ENCODE data around the gene PIK3CD.
A peak's percentile ranks its signal among the peaks of the same experiment; 100 is the strongest.
"Not testable (repeated sequence)": the region's sequence is repeated elsewhere in the genome, so short reads cannot be mapped to it uniquely, and the experiment has no call there.

Gene PIK3CD

DNA sequence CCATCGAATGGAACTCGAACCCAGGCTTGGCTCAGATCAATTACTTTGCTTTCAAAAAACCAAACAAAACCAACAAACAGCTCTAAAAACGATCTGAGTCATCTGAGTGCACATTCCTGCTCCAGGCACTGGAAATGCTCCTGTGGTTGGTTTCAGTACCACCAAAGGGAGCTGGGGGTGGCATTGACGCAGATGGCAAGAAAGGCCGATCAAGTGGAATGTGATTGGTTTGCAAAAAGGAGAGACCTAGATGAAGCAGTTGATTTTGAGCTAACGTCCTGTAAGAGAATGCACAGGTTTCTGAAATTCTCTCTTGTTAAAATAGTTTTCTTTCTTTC is 39.5 kb downstream of the PIK3CD start:
- no peak for DNase-seq

DNA sequence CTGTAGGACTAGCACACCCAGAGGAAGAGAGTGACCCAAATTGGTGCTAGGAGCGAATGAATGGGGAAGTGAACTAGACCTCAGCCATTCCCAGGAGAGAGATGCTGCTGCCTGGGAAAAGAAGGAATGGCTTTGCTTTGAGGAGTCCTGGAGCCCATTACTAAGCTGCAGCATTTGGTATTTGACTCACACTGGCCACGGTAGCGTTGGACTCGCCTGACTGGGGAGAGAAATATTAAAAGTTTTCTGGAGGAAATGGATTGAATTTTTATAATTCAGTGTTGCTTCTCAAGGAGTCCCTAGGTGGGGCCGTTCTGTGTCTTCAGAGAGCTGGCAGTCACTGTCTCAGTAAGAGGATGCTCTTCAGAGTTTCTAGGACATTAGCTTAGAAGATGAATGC is 40.2 kb downstream of the PIK3CD start:
- no peak for DNase-seq

DNA sequence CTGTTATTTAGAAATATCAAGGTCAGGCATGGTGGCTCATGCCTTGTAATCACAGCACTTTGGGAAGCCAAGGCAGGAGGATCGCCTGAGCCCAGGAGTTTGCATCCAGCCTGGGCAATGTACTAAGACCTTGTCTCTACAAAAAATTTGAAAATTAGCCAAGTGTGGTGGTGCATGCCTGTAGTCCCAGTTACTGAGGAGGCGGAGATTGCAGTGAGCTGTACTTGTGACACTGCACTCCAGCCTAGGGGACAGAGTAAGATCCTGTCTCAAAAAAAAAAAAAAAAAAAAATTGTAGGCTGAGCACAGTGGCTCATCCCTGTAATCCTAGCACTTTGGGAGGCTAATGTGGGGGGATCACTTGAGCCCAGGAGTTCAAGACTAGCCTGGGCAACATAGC is 45.3 kb downstream of the PIK3CD start:
- DNase-seq: no peak

DNA sequence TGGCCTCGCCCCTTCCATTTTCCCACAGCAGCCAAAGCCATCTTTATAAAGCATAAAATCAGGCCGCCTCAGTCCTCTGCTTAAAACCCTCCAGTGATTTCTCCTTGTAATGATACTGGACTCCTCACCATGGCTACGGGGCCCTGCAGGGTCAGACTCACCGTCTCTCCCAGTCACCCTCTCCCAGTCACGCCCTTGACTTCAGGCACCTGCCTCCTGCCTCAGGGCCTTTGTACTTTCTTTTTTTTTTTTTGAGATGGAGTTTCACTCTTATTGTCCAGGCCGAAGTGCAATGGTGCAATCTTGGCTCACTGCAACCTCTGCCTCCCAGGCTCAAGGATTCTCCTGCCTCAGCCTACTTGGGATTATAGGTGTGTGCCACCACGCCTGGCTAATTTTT is 47.8 kb downstream of the PIK3CD start:
- peak; percentile 4 for DNase-seq

DNA sequence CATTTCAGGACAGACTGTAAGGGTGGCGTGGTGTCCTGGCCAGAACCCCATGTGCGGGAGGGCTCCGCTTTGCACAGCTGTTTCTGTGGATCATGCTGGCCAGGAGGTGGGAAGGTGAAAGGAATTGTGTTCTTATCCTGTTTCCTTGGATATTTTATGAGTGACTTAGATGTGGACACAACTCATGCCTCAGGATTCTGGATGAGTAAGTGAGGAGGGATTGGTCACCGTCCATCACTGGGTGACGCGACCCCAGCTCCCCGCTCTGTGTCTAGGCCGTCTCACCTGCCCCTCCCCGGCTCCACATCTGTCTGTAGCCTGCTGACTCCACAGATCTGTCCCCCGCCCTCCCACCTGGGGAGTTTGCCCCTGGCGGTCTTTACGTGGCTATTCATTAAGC is 48.8 kb downstream of the PIK3CD start:
- no peak for DNase-seq

DNA sequence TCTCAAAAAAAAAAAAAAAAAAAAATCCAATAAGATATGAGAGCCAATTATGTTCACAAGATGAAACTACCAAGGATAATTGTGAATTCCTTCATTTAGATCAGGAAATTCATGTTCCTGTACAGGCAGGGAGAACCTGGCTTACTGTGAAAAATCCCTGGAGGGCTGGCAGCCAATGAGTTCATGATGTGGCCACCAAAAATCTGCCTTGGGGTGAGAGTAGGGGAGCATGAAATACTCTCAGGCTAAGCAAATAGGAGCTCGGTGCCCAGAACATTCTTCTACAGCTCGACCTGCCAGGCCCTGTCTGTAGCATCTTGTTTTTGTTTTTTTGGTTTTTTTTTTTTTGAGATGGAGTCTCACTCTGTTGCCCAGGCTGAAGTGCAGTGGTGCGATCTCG is 50.1 kb downstream of the PIK3CD start:
- no peak for DNase-seq

DNA sequence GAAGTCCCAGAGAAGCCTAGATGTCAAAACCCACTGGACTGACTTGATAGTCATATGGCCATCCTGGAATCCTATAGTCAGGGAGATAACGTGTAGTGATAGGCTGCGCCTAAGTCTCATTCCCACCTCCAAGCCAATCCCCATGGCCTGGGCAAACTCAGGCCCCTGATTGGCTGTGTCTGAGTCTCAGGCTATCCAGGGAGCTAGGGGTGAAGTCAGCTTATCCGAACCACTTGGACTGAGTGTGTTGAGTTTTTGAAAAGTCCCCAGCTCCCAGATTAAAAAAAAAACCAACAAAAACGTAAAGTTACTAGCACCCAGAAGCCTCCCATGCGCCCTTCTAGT is 51.6 kb downstream of the PIK3CD start:
- DNase-seq: no peak

DNA sequence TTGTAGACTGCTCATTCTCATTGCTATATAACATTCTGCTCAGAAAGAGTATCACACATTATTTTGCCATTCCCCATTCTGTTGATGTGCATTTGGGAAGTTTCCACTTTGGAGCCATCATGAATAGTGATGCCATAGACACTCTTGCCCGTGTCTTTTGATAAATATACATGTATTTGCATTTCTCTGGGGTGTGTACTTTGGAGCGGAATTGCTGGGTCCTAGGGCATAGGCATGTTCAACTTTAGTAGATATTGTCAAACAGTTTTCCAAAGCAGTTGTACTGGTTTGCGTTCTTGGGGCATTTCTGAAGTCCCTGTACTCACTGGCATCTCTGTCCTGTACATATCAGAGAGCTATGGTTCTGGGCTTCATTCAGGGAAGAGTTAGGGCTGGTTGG is 52.1 kb downstream of the PIK3CD start:
- DNase-seq: no peak

DNA sequence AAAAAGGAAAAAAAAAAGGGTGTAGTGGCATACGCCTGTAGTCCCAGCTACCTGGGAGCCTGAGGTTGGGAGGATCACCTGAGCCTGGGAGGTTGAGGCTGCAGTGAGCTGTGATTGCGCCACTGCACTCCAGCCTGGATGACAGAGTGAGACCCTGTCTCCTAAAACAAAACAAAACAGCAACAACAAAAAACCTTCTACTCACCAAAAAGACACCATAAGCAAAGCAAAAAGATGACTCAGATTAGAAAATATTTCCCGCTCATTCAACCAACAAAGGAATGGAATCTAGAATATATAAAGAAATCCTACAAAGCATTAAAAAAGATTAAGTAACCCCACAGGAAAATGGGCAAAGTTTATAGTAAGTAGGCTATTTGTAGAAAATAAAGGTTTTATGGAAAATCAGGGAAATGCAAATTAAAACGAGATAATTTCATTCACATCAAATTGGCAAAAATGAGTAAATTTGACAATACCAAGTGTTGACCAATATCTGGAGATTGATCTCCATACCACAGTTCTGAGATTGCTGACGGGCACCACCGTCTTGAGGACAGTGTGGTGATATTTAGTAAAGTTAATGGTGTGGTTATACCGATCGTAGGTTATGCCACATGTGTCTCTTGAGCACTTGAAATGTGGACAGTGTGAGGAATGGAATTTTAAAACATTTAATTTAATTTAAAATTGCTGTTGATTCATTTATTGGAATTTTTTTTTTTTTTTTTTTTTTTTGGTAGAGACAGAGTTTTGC is 54.0 kb downstream of the PIK3CD start:
- DNase-seq: no peak

DNA sequence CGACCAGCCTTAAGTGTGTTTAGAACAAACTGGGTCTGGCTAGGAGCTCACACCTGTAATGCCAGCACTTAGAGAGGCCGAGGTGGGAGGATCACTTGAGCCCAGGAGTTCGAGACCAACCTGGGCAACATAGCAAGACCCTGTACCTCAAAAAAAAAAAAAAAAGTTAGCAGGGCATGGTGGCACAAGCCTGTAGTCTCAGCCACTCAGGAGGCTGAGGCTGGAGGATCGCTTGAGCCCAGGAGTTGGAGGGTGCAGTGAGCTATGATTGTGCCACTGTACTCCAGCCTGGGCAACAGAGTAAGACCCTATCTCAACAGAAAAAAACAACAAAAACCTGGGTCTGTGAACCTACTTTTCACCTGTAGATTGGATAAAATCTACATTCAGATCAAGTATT is 54.6 kb downstream of the PIK3CD start:
- no peak for DNase-seq

DNA sequence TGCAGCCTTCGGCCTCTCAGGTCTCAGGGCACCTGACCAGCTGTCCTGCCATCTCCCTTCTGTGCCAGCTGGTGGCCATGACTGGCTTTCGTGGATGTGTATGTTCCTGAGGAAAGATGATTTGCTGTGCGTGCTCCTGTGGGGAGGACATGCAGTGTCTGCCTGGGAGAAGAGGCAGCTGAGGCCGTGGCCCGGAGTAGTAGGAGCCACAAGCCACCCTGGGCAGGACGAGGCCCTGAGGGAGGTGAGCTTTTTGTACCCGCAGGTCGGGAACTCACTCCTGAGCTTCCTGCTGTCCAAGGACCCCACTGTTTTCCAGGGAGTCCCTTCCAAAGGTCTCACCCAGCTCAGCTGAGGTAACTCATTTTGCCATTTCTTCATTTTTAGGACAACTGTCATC is 58.5 kb downstream of the PIK3CD start:
- no peak for DNase-seq

DNA sequence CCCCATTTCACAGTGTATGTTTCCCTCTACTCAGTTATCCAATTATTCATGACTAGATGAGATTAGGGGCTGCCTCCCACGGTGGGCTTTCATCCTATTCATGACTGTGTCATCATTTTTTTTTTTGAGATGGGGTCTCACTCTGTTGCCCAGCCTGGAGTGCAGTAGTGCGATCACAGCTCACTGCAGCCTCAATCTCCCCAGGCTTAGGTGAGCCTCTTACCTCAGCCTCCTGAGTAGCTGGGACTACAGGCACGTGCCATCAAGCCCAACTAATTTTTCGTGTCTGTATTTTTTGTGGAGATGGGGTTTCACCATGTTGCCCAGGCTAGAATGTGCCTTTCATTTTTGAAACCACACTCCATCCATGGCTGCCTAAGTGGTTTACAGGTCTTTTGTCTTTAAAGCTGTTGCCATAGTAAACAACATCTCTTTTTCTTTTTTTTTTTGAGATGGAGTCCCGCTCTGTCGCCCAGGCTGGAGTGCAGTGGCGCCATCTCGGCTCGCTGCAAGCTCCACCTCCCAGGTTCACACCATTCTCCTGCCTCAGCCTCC is 60.0 kb downstream of the PIK3CD start:
- no peak for DNase-seq

DNA sequence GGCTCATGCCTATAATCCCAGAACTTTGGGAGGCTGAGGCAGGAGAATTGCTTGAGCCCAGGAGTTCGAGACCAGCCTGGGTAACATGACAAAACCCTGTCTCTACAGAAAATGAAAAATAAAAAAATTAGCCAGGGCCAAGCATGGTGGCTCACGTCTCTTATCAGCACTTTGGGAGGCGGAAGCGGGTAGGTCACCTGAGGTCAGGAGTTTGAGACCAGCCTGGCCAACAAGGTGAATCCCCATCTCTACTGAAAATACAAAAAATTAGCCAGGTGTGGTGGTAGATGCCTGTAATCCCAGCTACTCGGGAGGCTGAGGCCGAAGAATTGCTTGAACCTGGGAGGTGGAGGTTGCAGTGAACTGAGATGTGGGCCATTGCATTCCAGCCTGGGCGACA is 61.2 kb downstream of the PIK3CD start:
- DNase-seq: not testable (repeated sequence)

DNA sequence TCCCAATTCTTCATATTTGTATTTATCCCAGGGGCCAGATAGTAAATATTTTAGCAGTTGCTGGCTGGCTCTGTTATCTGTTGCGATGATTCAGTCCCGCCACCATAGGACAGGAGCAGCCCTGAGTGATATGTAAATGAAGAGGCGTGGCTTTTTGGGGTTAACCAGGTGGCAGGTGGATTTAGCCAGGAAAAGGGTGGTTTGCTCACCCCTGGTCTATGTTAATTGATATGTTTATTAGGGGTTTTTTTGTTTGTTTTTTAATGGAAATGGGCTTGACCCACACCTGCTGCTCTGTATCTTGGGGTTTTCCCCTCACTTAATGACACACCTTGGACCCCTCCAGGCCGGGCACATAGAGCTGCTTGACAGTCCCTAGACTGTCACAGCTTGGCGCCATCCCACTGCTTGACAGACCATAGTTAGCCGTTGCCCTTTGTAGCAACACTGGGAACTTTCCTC is 62.8 kb downstream of the PIK3CD start:
- DNase-seq: no peak

DNA sequence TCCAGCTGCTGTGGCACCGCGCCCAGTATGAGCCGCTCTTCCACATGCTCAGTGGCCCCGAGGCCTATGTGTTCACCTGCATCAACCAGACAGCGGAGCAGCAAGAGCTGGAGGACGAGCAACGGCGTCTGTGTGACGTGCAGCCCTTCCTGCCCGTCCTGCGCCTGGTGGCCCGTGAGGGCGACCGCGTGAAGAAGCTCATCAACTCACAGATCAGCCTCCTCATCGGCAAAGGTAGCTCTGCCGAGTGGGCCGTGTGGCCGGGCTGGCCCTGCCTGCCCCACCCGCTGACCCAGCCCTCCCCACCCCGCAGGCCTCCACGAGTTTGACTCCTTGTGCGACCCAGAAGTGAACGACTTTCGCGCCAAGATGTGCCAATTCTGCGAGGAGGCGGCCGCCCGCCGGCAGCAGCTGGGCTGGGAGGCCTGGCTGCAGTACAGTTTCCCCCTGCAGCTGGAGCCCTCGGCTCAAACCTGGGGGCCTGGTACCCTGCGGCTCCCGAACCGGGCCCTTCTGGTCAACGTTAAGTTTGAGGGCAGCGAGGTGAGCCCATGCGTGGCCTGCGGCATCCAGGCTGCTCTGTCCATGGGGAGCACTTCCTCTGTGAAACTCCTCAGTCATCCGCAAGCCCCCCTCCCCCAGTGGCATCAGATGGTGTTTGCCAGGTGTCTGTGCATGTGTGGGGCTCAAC is 64.2 kb downstream of the PIK3CD start:
- no peak for DNase-seq

DNA sequence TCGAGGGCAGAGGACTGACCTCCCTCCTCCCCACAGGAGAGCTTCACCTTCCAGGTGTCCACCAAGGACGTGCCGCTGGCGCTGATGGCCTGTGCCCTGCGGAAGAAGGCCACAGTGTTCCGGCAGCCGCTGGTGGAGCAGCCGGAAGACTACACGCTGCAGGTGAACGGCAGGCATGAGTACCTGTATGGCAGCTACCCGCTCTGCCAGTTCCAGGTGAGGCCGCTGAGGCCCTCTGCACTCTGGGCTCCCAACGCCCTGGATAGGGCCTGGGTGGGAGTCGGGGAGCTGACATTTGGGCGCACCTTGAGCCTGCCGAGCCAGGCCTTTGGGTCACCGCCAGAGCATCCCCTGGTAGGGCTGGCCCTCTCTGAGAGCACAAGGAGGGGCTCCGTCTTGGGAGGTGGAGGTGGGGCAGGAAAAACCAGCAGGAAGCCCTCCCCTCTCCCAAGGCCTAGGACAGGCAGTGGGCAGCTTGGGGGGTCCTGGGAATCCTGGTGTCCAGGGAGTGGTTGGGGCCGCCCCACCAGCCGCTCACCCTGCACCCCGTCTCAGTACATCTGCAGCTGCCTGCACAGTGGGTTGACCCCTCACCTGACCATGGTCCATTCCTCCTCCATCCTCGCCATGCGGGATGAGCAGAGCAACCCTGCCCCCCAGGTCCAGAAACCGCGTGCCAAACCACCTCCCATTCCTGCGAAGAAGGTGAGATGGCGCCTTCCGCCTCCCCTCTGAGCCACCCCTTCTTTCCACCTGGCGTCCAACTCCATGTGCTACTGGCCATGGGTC is 65.1 kb downstream of the PIK3CD start:
- no peak for DNase-seq

DNA sequence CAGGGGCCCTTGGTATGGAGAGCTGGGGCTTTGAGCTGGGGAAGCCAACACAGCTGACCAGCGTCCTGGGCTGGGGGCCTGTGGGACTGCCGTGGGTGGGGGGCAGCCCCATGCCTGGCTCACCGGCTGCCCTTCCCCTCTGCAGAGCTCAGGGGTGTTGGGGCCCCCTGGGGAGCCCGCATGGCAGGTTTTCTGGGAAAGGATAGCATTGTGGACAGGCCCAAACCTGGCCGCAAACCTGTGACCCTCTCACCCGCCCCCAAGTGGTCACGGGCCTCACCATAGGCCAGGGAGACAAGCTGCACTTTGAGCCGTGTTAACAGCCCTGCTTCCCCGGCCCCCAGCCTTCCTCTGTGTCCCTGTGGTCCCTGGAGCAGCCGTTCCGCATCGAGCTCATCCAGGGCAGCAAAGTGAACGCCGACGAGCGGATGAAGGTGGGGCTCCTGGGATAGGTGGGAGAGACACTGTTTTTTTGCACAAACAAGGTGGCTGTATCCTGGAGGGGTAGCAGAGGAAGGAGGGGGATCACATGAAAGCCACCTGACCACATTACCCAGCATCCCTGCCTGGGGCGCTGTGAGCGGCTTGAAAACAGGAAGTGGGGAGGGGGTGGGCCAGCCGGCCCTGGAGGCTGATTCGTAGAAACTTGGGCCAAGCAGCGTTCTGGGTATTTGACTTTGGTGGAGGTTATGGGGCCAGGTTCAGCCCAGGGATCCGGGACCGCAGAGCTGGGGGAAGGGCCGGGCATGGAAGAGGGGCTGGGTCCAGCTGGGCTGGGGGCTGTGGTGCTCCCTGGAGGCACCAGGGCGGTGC is 65.9 kb downstream of the PIK3CD start:
- no peak for DNase-seq

DNA sequence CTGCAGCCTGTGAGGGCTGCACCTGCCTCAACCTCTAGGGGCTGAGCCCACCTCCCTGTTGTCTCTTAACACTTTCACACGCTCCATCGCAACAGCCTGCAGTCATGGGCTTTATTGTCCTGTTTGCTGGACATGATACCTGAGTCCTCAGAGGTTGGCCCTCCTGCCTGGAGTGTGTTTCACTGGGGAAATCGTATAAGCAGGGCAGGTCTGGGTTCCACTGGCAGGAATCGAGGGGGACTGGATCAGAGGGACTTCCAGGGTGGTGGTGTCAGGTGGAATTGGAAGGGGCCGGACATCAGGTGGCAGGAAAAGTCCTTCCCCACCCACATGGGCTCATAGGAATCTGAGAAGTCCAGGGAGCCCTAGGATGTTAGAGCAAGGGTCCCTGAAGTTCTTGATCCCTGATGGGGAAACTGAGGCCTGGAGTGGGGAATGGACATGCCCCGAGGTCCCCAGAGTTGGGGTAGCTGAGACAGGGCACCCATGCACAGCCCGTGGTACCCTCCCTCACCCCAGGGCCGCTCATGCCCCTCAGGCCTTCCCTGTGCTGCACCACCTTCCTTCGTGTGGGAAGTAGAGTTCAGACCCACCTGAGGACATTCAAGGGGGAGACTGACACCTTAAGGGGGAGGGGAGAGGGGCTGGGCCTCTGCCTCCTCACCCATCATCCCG is 66.6 kb downstream of the PIK3CD start:
- DNase-seq: no peak

DNA sequence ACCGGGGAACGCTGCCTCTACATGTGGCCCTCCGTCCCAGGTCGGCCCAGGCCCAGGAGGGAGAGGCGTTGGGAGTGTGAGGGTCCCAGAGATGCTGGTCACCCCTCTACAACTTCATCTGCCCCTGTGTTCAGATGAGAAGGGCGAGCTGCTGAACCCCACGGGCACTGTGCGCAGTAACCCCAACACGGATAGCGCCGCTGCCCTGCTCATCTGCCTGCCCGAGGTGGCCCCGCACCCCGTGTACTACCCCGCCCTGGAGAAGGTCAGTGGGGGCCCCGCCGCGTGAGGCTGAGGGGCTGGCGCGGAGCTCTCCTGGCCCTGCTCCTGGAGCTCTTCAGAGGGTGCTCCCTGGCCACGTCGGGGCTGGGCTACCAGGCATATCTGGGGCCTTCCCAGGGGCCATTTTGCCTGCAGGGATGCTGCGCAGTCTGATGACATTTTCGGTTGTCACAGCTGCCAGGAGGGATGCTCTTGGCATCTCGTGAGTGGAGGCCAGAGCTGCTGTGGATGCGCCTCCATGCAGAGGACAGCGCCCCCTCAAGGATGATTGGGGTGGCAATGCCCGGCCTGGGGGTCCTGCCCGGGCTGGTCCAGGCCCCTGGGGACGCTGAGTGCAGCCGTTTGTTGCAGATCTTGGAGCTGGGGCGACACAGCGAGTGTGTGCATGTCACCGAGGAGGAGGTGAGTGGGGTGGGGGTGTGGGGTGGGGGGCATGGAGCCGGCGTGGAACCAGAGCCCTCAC is 68.6 kb downstream of the PIK3CD start:
- DNase-seq: no peak

DNA sequence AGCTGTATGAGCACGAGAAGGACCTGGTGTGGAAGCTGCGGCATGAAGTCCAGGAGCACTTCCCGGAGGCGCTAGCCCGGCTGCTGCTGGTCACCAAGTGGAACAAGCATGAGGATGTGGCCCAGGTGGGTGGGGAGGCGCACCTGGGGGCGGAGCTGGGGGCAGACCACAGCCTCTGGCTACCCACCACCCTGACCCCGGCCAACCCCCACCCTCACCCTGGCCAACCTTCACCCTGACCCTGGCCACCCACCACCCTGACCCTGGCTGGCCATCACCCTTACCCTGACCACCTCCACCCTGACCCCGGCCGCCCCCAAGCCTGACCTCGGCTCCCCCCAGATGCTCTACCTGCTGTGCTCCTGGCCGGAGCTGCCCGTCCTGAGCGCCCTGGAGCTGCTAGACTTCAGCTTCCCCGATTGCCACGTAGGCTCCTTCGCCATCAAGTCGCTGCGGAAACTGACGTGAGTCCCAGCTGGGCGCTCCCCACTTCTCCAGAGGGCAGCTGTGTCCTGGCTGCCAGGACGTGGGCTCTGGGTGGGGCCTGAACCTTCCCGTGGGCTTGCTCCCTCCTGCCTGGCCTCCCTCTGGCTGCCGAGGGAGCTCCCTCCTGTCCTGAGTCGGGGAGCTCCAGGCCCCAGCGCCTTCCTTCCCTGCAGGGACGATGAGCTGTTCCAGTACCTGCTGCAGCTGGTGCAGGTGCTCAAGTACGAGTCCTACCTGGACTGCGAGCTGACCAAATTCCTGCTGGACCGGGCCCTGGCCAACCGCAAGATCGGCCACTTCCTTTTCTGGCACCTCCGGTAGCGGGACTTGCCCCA is 69.5 kb downstream of the PIK3CD start:
- no peak for DNase-seq

Measured in NCI-H146 (cell line).